H1 (cell line): ENCODE measurements around the gene PSMF1. TPM values are rescaled to one million over a fixed set of nuclear protein-coding genes. Genes with fewer than 3 reads are reported as not detected.
A peak's percentile ranks its signal among the peaks of the same experiment; 100 is the strongest.

Experiments
- CHD1 ChIP-seq: IDR thresholded peaks from 2 replicates; pipeline ENCODE4 v1.6.1; 2012; ENCODE audit warnings: low read depth, low read length, improper control_type of control experiment
- GABPA ChIP-seq: IDR thresholded peaks from 2 replicates; pipeline ENCODE4 v1.6.1; 2011; ENCODE audit warnings: mild to moderate bottlenecking, low read length, moderate library complexity, borderline replicate concordance; ENCODE audit not compliant: insufficient read depth
- HDAC6 ChIP-seq: IDR thresholded peaks from one replicate; pipeline ENCODE4 v1.7.1; 2012; ENCODE audit warnings: low read depth, mild to moderate bottlenecking, inconsistent platforms, low read length, moderate library complexity
- PHF8 ChIP-seq: fragments of 200-600 bp; sonication (generic); conservative IDR thresholded peaks from 2 replicates; pipeline ENCODE4 v1.7.1; 2012; ENCODE audit warnings: low read depth, mild to moderate bottlenecking, inconsistent platforms, low read length, moderate library complexity
- POU5F1 ChIP-seq: IDR thresholded peaks from 2 replicates; pipeline ENCODE4 v1.6.1; 2011; ENCODE audit warnings: low read depth, mild to moderate bottlenecking, low read length, moderate library complexity
- TAF1 ChIP-seq: IDR thresholded peaks from 2 replicates; pipeline ENCODE4 v1.6.1; 2011; ENCODE audit warnings: mild to moderate bottlenecking, low read depth, low read length
- YY1 ChIP-seq: IDR thresholded peaks from 2 replicates; pipeline ENCODE4 v1.6.1; 2011; ENCODE audit warnings: low read depth, mild to moderate bottlenecking, low read length
- polyA plus RNA-seq, 7 experiments: library from polyadenylated mRNA; depleted of rRNA in 3 of 7; stranded (reverse) in 5 of 7; unstranded in 2 of 7; fragments of >200 nt in 5 of 7; fragments of 200-250 nt in 2 of 7; gene quantifications; 1 replicate in 5 of 7; 2 replicates in 1 of 7; 4 replicates in 1 of 7; pipeline versions ENCODE4 v1.2.1 to v1.2.3, GENCODE V29; 2011 to 2013; ENCODE audit warnings: missing spikeins in 2 of 7, mixed read lengths in 2 of 7
- total RNA-seq: library from RNA; stranded (reverse); fragmentation: NEBNext Ultra II Directional; extraction: Animal tissue kit (Norgen Biotek cat#: 25700); gene quantifications from 2 replicates; pipeline ENCODE4 v1.2.1, GENCODE V29; 2021
- TF ChIP-seq, protein P1 (sequence below): fragments of 300-600 bp; sonication (generic); IDR thresholded peaks from 2 replicates; pipeline ENCODE4 v1.7.1; 2012; ENCODE audit warnings: low read length, moderate library complexity, mild to moderate bottlenecking, inconsistent platforms; ENCODE audit not compliant: insufficient replicate concordance
- TF ChIP-seq, protein P2 (sequence below): IDR thresholded peaks from 2 replicates; pipeline ENCODE4 v1.6.1; 2011; ENCODE audit warnings: low read length, improper control_type of control experiment

PSMF1 gene
- total and polyA plus RNA-seq, 2 of the 8 experiments (the other 6 are each of a cell fraction or from before 2014, with no cell fraction given) = 106 to 159 TPM

DNA sequence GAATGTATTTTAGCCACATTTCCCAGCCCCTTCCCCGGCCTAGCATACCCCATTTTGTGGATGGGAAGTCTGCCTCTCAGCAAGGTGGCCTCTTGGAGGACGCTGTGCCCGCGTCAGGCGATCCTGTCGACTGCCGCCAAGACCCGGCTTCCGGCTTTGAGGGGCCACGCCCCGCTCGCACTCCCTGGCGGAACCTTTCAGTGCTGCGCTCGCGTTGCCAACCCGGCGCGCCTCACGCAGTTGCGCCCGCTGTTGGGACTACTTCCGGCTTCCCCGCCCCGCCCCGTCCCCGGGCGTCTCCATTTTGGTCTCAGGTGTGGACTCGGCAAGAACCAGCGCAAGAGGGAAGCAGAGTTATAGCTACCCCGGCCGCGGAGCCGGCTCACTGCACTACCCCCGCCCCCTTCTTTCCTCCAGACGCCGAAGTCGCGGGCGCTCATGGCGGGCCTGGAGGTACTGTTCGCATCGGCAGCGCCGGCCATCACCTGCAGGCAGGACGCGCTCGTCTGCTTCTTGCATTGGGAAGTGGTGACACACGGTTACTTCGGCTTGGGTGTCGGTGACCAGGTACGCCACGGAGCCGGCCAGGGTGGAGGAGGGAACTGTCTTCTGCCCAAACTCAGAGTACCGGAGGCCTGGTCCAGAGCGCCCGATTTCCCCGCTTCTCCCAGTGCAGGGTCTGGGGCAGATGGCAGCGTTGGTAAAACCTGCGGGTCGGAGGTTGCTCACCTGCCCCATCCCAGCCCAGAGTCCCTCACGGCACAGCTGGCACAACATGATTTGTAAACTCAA is at the start of gene PSMF1 (continued):
- TF ChIP-seq, protein P1, sequence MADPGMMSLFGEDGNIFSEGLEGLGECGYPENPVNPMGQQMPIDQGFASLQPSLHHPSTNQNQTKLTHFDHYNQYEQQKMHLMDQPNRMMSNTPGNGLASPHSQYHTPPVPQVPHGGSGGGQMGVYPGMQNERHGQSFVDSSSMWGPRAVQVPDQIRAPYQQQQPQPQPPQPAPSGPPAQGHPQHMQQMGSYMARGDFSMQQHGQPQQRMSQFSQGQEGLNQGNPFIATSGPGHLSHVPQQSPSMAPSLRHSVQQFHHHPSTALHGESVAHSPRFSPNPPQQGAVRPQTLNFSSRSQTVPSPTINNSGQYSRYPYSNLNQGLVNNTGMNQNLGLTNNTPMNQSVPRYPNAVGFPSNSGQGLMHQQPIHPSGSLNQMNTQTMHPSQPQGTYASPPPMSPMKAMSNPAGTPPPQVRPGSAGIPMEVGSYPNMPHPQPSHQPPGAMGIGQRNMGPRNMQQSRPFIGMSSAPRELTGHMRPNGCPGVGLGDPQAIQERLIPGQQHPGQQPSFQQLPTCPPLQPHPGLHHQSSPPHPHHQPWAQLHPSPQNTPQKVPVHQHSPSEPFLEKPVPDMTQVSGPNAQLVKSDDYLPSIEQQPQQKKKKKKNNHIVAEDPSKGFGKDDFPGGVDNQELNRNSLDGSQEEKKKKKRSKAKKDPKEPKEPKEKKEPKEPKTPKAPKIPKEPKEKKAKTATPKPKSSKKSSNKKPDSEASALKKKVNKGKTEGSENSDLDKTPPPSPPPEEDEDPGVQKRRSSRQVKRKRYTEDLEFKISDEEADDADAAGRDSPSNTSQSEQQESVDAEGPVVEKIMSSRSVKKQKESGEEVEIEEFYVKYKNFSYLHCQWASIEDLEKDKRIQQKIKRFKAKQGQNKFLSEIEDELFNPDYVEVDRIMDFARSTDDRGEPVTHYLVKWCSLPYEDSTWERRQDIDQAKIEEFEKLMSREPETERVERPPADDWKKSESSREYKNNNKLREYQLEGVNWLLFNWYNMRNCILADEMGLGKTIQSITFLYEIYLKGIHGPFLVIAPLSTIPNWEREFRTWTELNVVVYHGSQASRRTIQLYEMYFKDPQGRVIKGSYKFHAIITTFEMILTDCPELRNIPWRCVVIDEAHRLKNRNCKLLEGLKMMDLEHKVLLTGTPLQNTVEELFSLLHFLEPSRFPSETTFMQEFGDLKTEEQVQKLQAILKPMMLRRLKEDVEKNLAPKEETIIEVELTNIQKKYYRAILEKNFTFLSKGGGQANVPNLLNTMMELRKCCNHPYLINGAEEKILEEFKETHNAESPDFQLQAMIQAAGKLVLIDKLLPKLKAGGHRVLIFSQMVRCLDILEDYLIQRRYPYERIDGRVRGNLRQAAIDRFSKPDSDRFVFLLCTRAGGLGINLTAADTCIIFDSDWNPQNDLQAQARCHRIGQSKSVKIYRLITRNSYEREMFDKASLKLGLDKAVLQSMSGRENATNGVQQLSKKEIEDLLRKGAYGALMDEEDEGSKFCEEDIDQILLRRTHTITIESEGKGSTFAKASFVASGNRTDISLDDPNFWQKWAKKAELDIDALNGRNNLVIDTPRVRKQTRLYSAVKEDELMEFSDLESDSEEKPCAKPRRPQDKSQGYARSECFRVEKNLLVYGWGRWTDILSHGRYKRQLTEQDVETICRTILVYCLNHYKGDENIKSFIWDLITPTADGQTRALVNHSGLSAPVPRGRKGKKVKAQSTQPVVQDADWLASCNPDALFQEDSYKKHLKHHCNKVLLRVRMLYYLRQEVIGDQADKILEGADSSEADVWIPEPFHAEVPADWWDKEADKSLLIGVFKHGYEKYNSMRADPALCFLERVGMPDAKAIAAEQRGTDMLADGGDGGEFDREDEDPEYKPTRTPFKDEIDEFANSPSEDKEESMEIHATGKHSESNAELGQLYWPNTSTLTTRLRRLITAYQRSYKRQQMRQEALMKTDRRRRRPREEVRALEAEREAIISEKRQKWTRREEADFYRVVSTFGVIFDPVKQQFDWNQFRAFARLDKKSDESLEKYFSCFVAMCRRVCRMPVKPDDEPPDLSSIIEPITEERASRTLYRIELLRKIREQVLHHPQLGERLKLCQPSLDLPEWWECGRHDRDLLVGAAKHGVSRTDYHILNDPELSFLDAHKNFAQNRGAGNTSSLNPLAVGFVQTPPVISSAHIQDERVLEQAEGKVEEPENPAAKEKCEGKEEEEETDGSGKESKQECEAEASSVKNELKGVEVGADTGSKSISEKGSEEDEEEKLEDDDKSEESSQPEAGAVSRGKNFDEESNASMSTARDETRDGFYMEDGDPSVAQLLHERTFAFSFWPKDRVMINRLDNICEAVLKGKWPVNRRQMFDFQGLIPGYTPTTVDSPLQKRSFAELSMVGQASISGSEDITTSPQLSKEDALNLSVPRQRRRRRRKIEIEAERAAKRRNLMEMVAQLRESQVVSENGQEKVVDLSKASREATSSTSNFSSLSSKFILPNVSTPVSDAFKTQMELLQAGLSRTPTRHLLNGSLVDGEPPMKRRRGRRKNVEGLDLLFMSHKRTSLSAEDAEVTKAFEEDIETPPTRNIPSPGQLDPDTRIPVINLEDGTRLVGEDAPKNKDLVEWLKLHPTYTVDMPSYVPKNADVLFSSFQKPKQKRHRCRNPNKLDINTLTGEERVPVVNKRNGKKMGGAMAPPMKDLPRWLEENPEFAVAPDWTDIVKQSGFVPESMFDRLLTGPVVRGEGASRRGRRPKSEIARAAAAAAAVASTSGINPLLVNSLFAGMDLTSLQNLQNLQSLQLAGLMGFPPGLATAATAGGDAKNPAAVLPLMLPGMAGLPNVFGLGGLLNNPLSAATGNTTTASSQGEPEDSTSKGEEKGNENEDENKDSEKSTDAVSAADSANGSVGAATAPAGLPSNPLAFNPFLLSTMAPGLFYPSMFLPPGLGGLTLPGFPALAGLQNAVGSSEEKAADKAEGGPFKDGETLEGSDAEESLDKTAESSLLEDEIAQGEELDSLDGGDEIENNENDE = no peak
- TF ChIP-seq GABPA (peak; percentile 99), PHF8 (peak; percentile 92), TAF1 (peak; percentile 92), CHD1 (no peak), YY1 (peak; percentile 92), POU5F1 (no peak), HDAC6 (no peak)
- TF ChIP-seq, protein P2, sequence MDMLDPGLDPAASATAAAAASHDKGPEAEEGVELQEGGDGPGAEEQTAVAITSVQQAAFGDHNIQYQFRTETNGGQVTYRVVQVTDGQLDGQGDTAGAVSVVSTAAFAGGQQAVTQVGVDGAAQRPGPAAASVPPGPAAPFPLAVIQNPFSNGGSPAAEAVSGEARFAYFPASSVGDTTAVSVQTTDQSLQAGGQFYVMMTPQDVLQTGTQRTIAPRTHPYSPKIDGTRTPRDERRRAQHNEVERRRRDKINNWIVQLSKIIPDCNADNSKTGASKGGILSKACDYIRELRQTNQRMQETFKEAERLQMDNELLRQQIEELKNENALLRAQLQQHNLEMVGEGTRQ = 0 out of 2 replicates have a peak, but pooled peaks have one; percentile 12
